GM12873 (cell line): ENCODE data around the gene MRPS22.

Source experiments
- CTCF ChIP-seq: IDR thresholded peaks from 2 replicates; pipeline ENCODE4 v1.5.1; 2012; ENCODE audit warnings: low read depth, mild to moderate bottlenecking, moderate library complexity, low read length, control low read depth; ENCODE audit not compliant: insufficient read depth; ENCODE audit errors: missing control alignments

MRPS22 gene

GRCh38 chr3:139343895-139344856 lies at the start of gene MRPS22:
Gene MRPS22, plus strand, starts transcription at chr3:139344020. Its CDS starts 7 bp downstream, at chr3:139344027.
- no peak for TF ChIP-seq CTCF

GRCh38 chr3:139295040-139295439 lies 48.8 kb upstream of the MRPS22 start:
- no peak for TF ChIP-seq CTCF

GRCh38 chr3:139296141-139296718 lies 47.6 kb upstream of the MRPS22 start:
- TF ChIP-seq CTCF, result no peak

- TF ChIP-seq CTCF, result no peak
Measured at GRCh38 chr3:139297588-139298311, 46.1 kb upstream of the MRPS22 start.

- no peak for TF ChIP-seq CTCF
Measured at GRCh38 chr3:139299261-139300132, 44.3 kb upstream of the MRPS22 start.

GRCh38 chr3:139300416-139300815 lies 43.4 kb upstream of the MRPS22 start:
- no peak for TF ChIP-seq CTCF
